HepG2 (cell line): ENCODE measurements around the gene ZBTB7B. TPM values are rescaled to one million over a fixed set of nuclear protein-coding genes. Genes with fewer than 3 reads are reported as not detected.

Experiments
- ARID2 ChIP-seq: sonication (generic); formaldehyde crosslinking; IDR thresholded peaks from 2 replicates; pipeline ENCODE4 v1.8.1; 2022; ENCODE audit warnings: mild to moderate bottlenecking, missing genetic modification reagents, borderline replicate concordance
- FOXA3 ChIP-seq: IDR thresholded peaks from 2 replicates; pipeline ENCODE4 v1.6.1; 2016; ENCODE audit warnings: missing genetic modification reagents, missing compliant biosample characterization
- HNRNPLL ChIP-seq: fragments of 200-400 bp; formaldehyde crosslinking; IDR thresholded peaks from 2 replicates; pipeline ENCODE4 v1.6.1; 2017; ENCODE audit warnings: mild to moderate bottlenecking, low read depth, low read length; ENCODE audit not compliant: poor library complexity, severe bottlenecking
- JDP2 ChIP-seq: sonication (generic); formaldehyde crosslinking; IDR thresholded peaks from 2 replicates; pipeline ENCODE4 v1.8.1; 2022; ENCODE audit warnings: missing genetic modification reagents, borderline replicate concordance
- KDM1A ChIP-seq: IDR thresholded peaks from 2 replicates; pipeline ENCODE4 v1.6.1; 2016; ENCODE audit warnings: missing compliant biosample characterization
- KLF13 ChIP-seq: sonication (generic); formaldehyde crosslinking; IDR thresholded peaks from 2 replicates; pipeline ENCODE4 v1.4.0; 2020; ENCODE audit warnings: mild to moderate bottlenecking, missing genetic modification reagents
- KMT2B ChIP-seq: IDR thresholded peaks from 2 replicates; pipeline ENCODE4 v1.6.1; 2016; ENCODE audit warnings: missing genetic modification reagents, missing compliant biosample characterization
- MAFK ChIP-seq, 2 experiments: IDR thresholded peaks in 1 of 2; conservative IDR thresholded peaks in 1 of 2; 2 replicates each; pipeline ENCODE4 v1.6.1; 2011; ENCODE audit warnings: improper control_type of control experiment in 2 of 2, low read length in 2 of 2
- NR2F6 ChIP-seq, 2 experiments: IDR thresholded peaks; 2 replicates each; pipeline ENCODE4 v1.6.1; 2016; ENCODE audit warnings: antibody characterized with exemption in 1 of 2, mild to moderate bottlenecking in 1 of 2
- RAD21 ChIP-seq: fragments of 450-650 bp; formaldehyde crosslinking; IDR thresholded peaks from 2 replicates; pipeline ENCODE4 v1.5.0; 2020; ENCODE audit warnings: mild to moderate bottlenecking
- SNRNP70 ChIP-seq: fragments of 200-400 bp; formaldehyde crosslinking; IDR thresholded peaks from 2 replicates; pipeline ENCODE4 v1.6.1; 2017; ENCODE audit warnings: mild to moderate bottlenecking, low read depth, low read length, moderate library complexity
- TGIF2 ChIP-seq: IDR thresholded peaks from 2 replicates; pipeline ENCODE4 v1.6.1; 2016; ENCODE audit warnings: control low read depth, missing compliant biosample characterization
- ZBTB10 ChIP-seq: sonication (generic); formaldehyde crosslinking; IDR thresholded peaks from 2 replicates; pipeline ENCODE4 v1.4.0; 2020; ENCODE audit warnings: missing genetic modification reagents, borderline replicate concordance
- ZNF136 ChIP-seq: sonication (generic); formaldehyde crosslinking; IDR thresholded peaks from 2 replicates; pipeline ENCODE4 v1.8.1; 2022; ENCODE audit warnings: low read depth, mild to moderate bottlenecking, moderate library complexity, missing genetic modification reagents
- ZNF274 ChIP-seq: sonication (generic); formaldehyde crosslinking; IDR thresholded peaks from 2 replicates; pipeline ENCODE4 v1.5.1; 2020; ENCODE audit warnings: mild to moderate bottlenecking, missing genetic modification reagents
- ZNF335 ChIP-seq: sonication (generic); formaldehyde crosslinking; IDR thresholded peaks from 2 replicates; pipeline ENCODE4 v1.4.0; 2020; ENCODE audit warnings: missing genetic modification reagents
- ZNF512B ChIP-seq: sonication (generic); formaldehyde crosslinking; IDR thresholded peaks from 2 replicates; pipeline ENCODE4 v1.5.1; 2020; ENCODE audit warnings: missing genetic modification reagents, mild to moderate bottlenecking, borderline replicate concordance
- ZNF703 ChIP-seq: sonication (generic); formaldehyde crosslinking; IDR thresholded peaks from 2 replicates; pipeline ENCODE4 v1.5.1; 2020; ENCODE audit warnings: missing genetic modification reagents, mild to moderate bottlenecking, moderate library complexity, borderline replicate concordance
- ZNF746 ChIP-seq: sonication (generic); formaldehyde crosslinking; IDR thresholded peaks from 2 replicates; pipeline ENCODE4 v1.8.0; 2022; ENCODE audit warnings: mild to moderate bottlenecking, missing genetic modification reagents
- polyA plus RNA-seq, 8 experiments: library from polyadenylated mRNA; depleted of rRNA in 3 of 8; stranded (reverse) in 7 of 8; unstranded in 1 of 8; fragments of >200 nt; fragmentation: Illumina TruSeq in 4 of 8; extraction: Trizol in 4 of 8; gene quantifications; 2 replicates each; pipeline versions ENCODE4 v1.2.1 to v1.2.3, GENCODE V29; 2011 to 2016; ENCODE audit warnings: low read depth in 4 of 8, missing spikeins in 1 of 8, mixed read lengths in 1 of 8; ENCODE audit not compliant: insufficient read depth in 1 of 8
- total RNA-seq, 5 experiments: library from RNA; depleted of rRNA; stranded (reverse); fragments of >200 nt; fragmentation: Illumina TruSeq; extraction: Trizol; gene quantifications; 2 replicates each; pipeline ENCODE4 v1.2.3, GENCODE V29; 2016; ENCODE audit warnings: low read depth in 1 of 5
- TF ChIP-seq, protein P1 (sequence below): sonication (generic); formaldehyde crosslinking; IDR thresholded peaks from 2 replicates; pipeline ENCODE4 v1.4.0; 2020; ENCODE audit warnings: missing genetic modification reagents, borderline replicate concordance
- TF ChIP-seq, protein P2 (sequence below): sonication (generic); formaldehyde crosslinking; IDR thresholded peaks from 2 replicates; pipeline ENCODE4 v1.8.0; 2022; ENCODE audit warnings: missing genetic modification reagents, mild to moderate bottlenecking, moderate library complexity, borderline replicate concordance

ZBTB7B gene
- total and polyA plus RNA-seq, 2 of the 13 experiments (the other 11 are each of a cell fraction or from before 2014, with no cell fraction given) = 15.5 to 17.5 TPM

GRCh38 chr1:154975409-154976059 lies 27.1 kb upstream of the ZBTB7B start (continued):
- TF ChIP-seq, protein P1, sequence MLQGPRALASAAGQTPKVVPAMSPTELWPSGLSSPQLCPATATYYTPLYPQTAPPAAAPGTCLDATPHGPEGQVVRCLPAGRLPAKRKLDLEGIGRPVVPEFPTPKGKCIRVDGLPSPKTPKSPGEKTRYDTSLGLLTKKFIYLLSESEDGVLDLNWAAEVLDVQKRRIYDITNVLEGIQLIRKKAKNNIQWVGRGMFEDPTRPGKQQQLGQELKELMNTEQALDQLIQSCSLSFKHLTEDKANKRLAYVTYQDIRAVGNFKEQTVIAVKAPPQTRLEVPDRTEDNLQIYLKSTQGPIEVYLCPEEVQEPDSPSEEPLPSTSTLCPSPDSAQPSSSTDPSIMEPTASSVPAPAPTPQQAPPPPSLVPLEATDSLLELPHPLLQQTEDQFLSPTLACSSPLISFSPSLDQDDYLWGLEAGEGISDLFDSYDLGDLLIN (CRISPR knock-in tag) = no peak
- no peak for TF ChIP-seq HNRNPLL
- no peak for TF ChIP-seq NR2F6 (IDR thresholded peaks at IDR 0.05)
- TF ChIP-seq NR2F6 (CRISPR knock-in tag; IDR thresholded peaks at IDR 0.05) = no peak
- no peak for TF ChIP-seq ZNF703 (CRISPR knock-in tag)
- no peak for TF ChIP-seq ARID2
- no peak for TF ChIP-seq MAFK (conservative IDR thresholded peaks at IDR 0.05 in 1 of 2, IDR thresholded peaks at IDR 0.05 in 1 of 2; ENCODE audit: low read length in 2 of 2)
- no peak for TF ChIP-seq ZNF274 (CRISPR knock-in tag)
- no peak for TF ChIP-seq KLF13 (CRISPR knock-in tag)
- 0 out of 2 replicates have a peak, but pooled peaks have one; percentile 19 for TF ChIP-seq ZNF746
- TF ChIP-seq JDP2 (CRISPR knock-in tag) = no peak
- TF ChIP-seq RAD21 (CRISPR knock-in tag) = no peak
- 0 out of 2 replicates have a peak, but pooled peaks have one; percentile 12 for TF ChIP-seq ZNF335 (CRISPR knock-in tag)
- TF ChIP-seq KDM1A (CRISPR knock-in tag) = no peak
- no peak; the same call in 1 of the 2 replicates for TF ChIP-seq KMT2B (CRISPR knock-in tag)
- TF ChIP-seq, protein P2, sequence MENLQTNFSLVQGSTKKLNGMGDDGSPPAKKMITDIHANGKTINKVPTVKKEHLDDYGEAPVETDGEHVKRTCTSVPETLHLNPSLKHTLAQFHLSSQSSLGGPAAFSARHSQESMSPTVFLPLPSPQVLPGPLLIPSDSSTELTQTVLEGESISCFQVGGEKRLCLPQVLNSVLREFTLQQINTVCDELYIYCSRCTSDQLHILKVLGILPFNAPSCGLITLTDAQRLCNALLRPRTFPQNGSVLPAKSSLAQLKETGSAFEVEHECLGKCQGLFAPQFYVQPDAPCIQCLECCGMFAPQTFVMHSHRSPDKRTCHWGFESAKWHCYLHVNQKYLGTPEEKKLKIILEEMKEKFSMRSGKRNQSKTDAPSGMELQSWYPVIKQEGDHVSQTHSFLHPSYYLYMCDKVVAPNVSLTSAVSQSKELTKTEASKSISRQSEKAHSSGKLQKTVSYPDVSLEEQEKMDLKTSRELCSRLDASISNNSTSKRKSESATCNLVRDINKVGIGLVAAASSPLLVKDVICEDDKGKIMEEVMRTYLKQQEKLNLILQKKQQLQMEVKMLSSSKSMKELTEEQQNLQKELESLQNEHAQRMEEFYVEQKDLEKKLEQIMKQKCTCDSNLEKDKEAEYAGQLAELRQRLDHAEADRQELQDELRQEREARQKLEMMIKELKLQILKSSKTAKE (CRISPR knock-in tag) = no peak
- no peak for TF ChIP-seq FOXA3
- no peak for TF ChIP-seq ZNF512B (CRISPR knock-in tag)
- TF ChIP-seq TGIF2 (CRISPR knock-in tag) = no peak
- no peak for TF ChIP-seq ZNF136
- TF ChIP-seq ZBTB10 (CRISPR knock-in tag) = 0 out of 2 replicates have a peak, but pooled peaks have one; percentile 8
- TF ChIP-seq SNRNP70 = no peak
